Hepatocyte (in vitro differentiated cells): ENCODE measurements around the gene ZKSCAN1.

Experiments used
- EZH2 ChIP-seq: fragments of 200-600 bp; sonication (generic); IDR thresholded peaks from 2 replicates; pipeline ENCODE4 v1.6.1; 2016; ENCODE audit warnings: antibody characterized with exemption, mild to moderate bottlenecking, borderline replicate concordance
- EZH2phosphoT487 ChIP-seq: fragments of 200-600 bp; sonication (generic); IDR thresholded peaks from one replicate; pipeline ENCODE4 v1.6.1; 2018; ENCODE audit warnings: antibody characterized with exemption, mild to moderate bottlenecking, low read depth, moderate library complexity; ENCODE audit not compliant: unreplicated experiment, severe bottlenecking
- TF ChIP-seq, protein P1 (sequence below): fragments of 200-600 bp; sonication (generic); IDR thresholded peaks from 2 replicates; pipeline ENCODE4 v1.5.1; 2016; ENCODE audit warnings: antibody characterized with exemption, mild to moderate bottlenecking; ENCODE audit not compliant: poor library complexity

DNA sequence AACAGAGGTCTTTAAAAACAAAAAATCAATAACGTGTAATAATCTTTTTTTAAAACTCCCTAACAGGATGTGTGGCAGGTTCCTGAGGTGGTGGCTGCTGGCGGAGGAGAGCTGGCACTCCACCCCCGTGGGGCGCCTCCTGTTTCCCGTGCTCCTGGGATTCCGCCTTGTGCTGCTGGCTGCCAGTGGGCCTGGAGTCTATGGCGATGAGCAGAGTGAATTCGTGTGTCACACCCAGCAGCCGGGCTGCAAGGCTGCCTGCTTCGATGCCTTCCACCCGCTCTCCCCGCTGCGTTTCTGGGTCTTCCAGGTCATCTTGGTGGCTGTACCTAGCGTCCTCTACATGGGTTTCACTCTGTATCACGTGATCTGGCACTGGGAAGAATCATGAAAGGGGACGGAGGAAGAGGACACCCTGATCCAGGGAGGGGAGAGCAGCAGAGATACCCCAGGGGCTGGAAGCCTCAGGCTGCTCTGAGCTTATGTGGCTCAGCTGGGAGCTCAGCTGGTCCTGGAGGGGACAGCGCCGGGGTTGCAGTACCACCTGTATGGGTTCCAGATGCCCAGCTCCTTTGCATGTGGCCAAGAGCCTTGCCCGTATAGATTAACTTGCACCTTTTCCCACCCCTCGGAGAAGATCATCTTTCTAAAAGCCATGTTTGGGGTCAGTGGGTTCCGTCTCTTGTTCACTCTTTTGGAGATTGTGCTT, 22.9 kb upstream of the ZKSCAN1 start:
- TF ChIP-seq, protein P1, sequence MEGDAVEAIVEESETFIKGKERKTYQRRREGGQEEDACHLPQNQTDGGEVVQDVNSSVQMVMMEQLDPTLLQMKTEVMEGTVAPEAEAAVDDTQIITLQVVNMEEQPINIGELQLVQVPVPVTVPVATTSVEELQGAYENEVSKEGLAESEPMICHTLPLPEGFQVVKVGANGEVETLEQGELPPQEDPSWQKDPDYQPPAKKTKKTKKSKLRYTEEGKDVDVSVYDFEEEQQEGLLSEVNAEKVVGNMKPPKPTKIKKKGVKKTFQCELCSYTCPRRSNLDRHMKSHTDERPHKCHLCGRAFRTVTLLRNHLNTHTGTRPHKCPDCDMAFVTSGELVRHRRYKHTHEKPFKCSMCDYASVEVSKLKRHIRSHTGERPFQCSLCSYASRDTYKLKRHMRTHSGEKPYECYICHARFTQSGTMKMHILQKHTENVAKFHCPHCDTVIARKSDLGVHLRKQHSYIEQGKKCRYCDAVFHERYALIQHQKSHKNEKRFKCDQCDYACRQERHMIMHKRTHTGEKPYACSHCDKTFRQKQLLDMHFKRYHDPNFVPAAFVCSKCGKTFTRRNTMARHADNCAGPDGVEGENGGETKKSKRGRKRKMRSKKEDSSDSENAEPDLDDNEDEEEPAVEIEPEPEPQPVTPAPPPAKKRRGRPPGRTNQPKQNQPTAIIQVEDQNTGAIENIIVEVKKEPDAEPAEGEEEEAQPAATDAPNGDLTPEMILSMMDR: no peak
- no peak for TF ChIP-seq EZH2
- no peak for TF ChIP-seq EZH2phosphoT487
